ENCODE results near the gene FXYD3.

FXYD3 gene

DNA sequence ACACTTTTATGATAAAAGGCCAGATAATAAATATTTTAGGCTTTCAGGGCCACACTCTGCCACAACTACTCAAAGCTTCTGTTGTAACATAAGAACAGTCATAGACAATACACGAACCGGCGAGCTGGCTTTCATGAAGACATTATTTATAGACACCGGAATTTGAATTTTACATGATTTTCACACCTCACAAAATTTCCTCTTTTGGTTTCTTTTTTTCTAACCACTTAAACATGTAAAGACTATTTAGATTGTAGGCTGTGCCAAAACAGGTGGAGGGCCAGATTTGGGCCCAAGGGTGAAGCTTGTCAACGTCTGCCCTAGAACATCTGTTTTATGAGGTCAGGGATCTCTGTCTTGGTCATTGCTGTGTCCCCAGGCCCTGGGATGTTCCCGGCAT lies 29.7 kb upstream of the FXYD3 start:
- in situ Hi-C loops (cut with MboI; ENCODE audit: low sequenced_read_pairs, unreplicated experiment) = no loop called here
- DNase-seq (ENCODE audit: low spot score) = peak; percentile 71
- TF ChIP-seq, protein P1, sequence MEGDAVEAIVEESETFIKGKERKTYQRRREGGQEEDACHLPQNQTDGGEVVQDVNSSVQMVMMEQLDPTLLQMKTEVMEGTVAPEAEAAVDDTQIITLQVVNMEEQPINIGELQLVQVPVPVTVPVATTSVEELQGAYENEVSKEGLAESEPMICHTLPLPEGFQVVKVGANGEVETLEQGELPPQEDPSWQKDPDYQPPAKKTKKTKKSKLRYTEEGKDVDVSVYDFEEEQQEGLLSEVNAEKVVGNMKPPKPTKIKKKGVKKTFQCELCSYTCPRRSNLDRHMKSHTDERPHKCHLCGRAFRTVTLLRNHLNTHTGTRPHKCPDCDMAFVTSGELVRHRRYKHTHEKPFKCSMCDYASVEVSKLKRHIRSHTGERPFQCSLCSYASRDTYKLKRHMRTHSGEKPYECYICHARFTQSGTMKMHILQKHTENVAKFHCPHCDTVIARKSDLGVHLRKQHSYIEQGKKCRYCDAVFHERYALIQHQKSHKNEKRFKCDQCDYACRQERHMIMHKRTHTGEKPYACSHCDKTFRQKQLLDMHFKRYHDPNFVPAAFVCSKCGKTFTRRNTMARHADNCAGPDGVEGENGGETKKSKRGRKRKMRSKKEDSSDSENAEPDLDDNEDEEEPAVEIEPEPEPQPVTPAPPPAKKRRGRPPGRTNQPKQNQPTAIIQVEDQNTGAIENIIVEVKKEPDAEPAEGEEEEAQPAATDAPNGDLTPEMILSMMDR (IDR thresholded peaks at IDR 0.05; ENCODE audit: borderline replicate concordance, control extremely low read depth, extremely low read depth, insufficient read depth, missing control alignments) = no peak

DNA sequence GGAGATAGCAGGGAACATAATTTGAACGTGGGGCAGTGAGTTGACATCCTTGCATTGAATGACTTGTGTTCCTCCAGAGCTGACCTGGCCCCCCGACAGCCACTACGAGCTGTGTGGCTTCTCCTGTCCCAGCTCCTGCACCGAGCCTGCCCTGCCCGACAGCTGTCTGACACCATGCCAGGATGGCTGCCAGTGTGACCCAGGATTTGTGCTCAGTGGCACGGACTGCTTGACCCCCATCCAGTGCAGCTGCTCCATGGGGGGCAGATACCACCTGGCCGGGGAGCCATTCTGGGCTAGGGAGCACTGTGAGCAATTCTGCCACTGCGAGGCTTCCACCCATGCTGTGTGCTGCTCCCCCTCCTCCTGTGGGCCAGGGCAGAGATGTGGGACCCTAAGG lies 29.2 kb upstream of the FXYD3 start:
- in situ Hi-C loops (cut with MboI; ENCODE audit: low sequenced_read_pairs, unreplicated experiment) = no loop called here
- TF ChIP-seq, protein P1 (IDR thresholded peaks at IDR 0.05; ENCODE audit: borderline replicate concordance, control extremely low read depth, extremely low read depth, insufficient read depth, missing control alignments) = no peak
- no peak for DNase-seq (ENCODE audit: low spot score)

DNA sequence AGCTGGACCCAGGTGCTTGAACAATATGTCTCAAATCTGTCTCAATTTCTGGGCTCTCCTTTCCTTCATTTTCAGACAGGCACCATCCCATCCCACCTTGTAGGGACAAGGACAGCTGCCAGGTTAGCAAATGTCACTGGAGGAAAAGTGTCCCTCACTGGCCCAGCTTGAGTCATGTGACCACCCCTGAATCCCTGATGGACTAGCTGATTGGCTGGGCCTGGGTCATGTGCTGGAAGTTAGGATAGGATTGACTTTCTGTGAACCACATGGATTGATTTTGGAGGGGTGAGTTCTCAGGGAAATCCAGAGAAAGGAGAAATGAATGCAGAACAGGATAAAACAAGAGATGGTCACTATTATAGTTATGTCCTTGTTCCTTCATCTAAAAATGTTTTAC lies 28.2 kb upstream of the FXYD3 start:
- DNase-seq (ENCODE audit: low spot score) = no peak
- TF ChIP-seq, protein P1 (IDR thresholded peaks at IDR 0.05; ENCODE audit: borderline replicate concordance, control extremely low read depth, extremely low read depth, insufficient read depth, missing control alignments) = no peak
- in situ Hi-C loops (cut with MboI; ENCODE audit: low sequenced_read_pairs, unreplicated experiment) = no loop called here

DNA sequence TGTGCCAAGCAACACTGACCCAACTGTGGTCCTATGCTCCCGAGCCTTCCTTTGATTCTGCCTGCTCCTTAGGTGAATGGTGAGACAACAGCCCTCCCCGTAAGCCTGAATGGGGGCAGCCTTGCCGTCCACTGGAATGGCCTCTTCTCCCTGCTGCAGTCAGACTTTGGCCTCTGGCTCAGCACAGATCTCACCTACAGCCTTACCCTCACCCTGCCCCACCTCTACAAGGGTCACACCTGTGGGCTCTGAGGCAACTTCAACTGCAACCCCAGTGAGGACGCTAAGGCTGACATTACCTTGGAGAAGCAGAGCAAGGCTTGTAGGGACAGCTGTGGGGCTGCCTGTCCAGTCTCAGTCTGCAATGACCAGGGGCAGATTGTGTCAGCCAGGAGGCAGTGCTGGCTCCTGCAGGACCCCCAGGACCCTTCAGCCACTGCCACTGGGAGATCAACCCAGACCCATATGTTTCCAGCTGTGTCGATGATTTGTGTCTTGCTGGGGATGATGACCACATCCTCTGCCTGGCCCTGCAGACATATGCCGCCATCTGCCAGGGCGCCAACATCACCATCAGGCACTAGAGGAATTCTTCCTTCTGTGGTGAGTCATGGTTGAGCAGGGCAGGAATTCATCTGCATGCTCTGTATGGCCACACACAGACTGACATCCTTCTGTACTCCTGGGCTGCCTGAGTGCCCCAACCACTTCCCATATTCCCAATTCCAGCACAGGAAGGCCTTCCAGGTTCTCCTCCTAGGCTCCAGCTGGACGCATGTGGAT lies 27.3 kb upstream of the FXYD3 start:
- in situ Hi-C loops (cut with MboI; ENCODE audit: low sequenced_read_pairs, unreplicated experiment) = no loop called here
- DNase-seq (ENCODE audit: low spot score) = no peak
- TF ChIP-seq, protein P1 (IDR thresholded peaks at IDR 0.05; ENCODE audit: borderline replicate concordance, control extremely low read depth, extremely low read depth, insufficient read depth, missing control alignments) = no peak

DNA sequence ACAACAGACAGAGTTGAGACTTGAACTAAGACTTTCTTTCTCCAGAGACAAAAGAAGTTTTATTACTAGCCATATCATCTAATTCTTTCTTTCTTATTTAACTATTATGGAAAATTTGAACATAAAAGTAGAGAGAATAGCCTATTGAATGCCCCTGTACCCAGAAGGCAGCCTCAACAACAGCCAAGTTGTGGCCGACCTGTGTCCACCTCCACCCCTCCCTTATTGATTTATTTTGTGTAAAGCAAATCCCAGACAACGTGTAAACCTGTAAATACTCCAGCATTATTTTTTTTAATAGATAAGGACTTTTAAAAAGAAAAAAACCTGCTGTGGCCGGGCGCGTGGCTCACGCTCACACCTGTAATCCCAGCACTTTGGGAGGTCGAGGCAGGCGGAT lies 26.1 kb upstream of the FXYD3 start:
- in situ Hi-C loops (cut with MboI; ENCODE audit: low sequenced_read_pairs, unreplicated experiment) = no loop called here
- TF ChIP-seq, protein P1 (IDR thresholded peaks at IDR 0.05; ENCODE audit: borderline replicate concordance, control extremely low read depth, extremely low read depth, insufficient read depth, missing control alignments) = no peak
- no peak for DNase-seq (ENCODE audit: low spot score)

DNA sequence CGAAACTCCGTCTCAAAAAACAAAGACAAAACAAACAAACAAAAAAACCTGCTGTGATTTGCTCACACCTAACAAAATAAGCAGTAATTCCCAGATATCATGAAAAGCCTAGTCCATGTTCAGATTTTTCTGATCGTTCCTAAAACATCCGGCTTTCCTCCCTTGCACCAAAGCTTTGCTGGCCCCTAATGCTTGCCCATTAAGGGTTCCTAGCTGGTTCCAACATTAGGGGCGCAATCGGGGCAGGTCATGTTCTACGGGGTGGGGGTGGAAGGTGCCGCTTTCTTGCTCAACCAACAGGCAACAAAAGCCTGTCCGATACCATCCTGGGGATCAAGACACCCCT lies 25.5 kb upstream of the FXYD3 start:
- in situ Hi-C loops (cut with MboI; ENCODE audit: low sequenced_read_pairs, unreplicated experiment) = no loop called here
- no peak for DNase-seq (ENCODE audit: low spot score)
- TF ChIP-seq, protein P1 (IDR thresholded peaks at IDR 0.05; ENCODE audit: borderline replicate concordance, control extremely low read depth, extremely low read depth, insufficient read depth, missing control alignments) = no peak

Data from GM13976 (cell line).